Smooth muscle cell (in vitro differentiated cells): ENCODE results near the gene CMIP. TPM values are rescaled to one million over a fixed set of nuclear protein-coding genes. Genes with fewer than 3 reads are reported as not detected.

Source experiments
- DNase-seq: peaks from one replicate; lab custom pipeline; 2025; ENCODE audit not compliant: unreplicated experiment; lab: John Stamatoyannopoulos, UW
- H2AFZ ChIP-seq: fragments of 200-600 bp; sonication (generic); 2 replicates; pipeline ENCODE4 v1.6.0; 2016; ENCODE audit warnings: antibody characterized with exemption, low read depth, mild to moderate bottlenecking
- H3F3A ChIP-seq: fragments of 200-600 bp; sonication (generic); 2 replicates; pipeline ENCODE4 v1.6.0; 2017; ENCODE audit warnings: antibody characterized with exemption, low read depth
- H3K27ac ChIP-seq: fragments of 200-600 bp; sonication (generic); 2 replicates; pipeline ENCODE4 v1.5.1; 2016; ENCODE audit warnings: low read depth, mild to moderate bottlenecking
- H3K27me3 ChIP-seq: fragments of 200-600 bp; sonication (generic); 2 replicates; pipeline ENCODE4 v1.6.1; 2016; ENCODE audit warnings: low read depth, mild to moderate bottlenecking
- H3K36me3 ChIP-seq: fragments of 200-600 bp; sonication (generic); 2 replicates; pipeline ENCODE4 v1.5.1; 2016; ENCODE audit warnings: low read depth
- H3K4me1 ChIP-seq: fragments of 200-600 bp; sonication (generic); 2 replicates; pipeline ENCODE4 v1.5.1; 2016; ENCODE audit warnings: low read depth
- H3K4me2 ChIP-seq: fragments of 200-600 bp; sonication (generic); 2 replicates; pipeline ENCODE4 v1.6.0; 2016; ENCODE audit warnings: mild to moderate bottlenecking
- H3K4me3 ChIP-seq: fragments of 200-600 bp; sonication (generic); 2 replicates; pipeline ENCODE4 v1.5.1; 2016; ENCODE audit warnings: mild to moderate bottlenecking
- H3K79me2 ChIP-seq: fragments of 200-600 bp; sonication (generic); 2 replicates; pipeline ENCODE4 v1.6.0; 2016; ENCODE audit warnings: low read depth, mild to moderate bottlenecking
- H3K9ac ChIP-seq: fragments of 200-600 bp; sonication (generic); 2 replicates; pipeline ENCODE4 v1.6.0; 2016; ENCODE audit warnings: low read depth
- H3K9me3 ChIP-seq: fragments of 200-600 bp; sonication (generic); replicated peaks from 2 replicates; pipeline ENCODE4 v1.5.1; 2016; ENCODE audit warnings: low read depth
- H4K20me1 ChIP-seq: fragments of 200-600 bp; sonication (generic); 2 replicates; pipeline ENCODE4 v1.6.0; 2016; ENCODE audit warnings: low read depth
- CTCF ChIP-seq: fragments of 200-600 bp; sonication (generic); IDR thresholded peaks from 2 replicates; pipeline ENCODE4 v1.5.1; 2017; ENCODE audit warnings: borderline replicate concordance, mild to moderate bottlenecking, antibody characterized with exemption; ENCODE audit not compliant: insufficient read depth, poor library complexity, severe bottlenecking
- WGBS: methylation state at CpG from one replicate; pipeline ENCODE4 v1.1.7; 2016; ENCODE audit warnings: low lambda C conversion rate; 5-methylcytosine and 5-hydroxymethylcytosine counted together
- polyA plus RNA-seq: library from polyadenylated mRNA; unstranded; fragments of >200 nt; fragmentation: Nextera tagmentation; extraction: Ambion mirVana; gene quantifications from 2 replicates; pipeline ENCODE4 v1.2.1, GENCODE V29; 2016
- total RNA-seq: library from RNA; depleted of rRNA; stranded (reverse); fragments of >200 nt; gene quantifications from 2 replicates; pipeline ENCODE4 v1.2.3, GENCODE V29; 2014

CMIP gene
- total and polyA plus RNA-seq, 2 experiments from 2014 or later, result 2.5 to 44.5 TPM

- H3K27ac ChIP-seq, result peak overlapping the region; percentile 16
- peaks cover 80% of the 10 kb centered on the region for H3K79me2 ChIP-seq
- H3K9ac ChIP-seq, result no peak overlapping the region
- no peak for TF ChIP-seq CTCF
- H3K4me2 ChIP-seq, result no peak overlapping the region
- WGBS, result 85% methylated on average over 18 of the region's 18 CpGs
- peaks cover 98% of the 10 kb centered on the region for H4K20me1 ChIP-seq
- no peaks in the 10 kb centered on the region for H3K9me3 ChIP-seq
- H3K27me3 ChIP-seq, result no peaks in the 10 kb centered on the region
- H2AFZ ChIP-seq, result no peak overlapping the region
- H3F3A ChIP-seq, result peaks cover 6% of the 10 kb centered on the region
- no peaks in the 10 kb centered on the region for H3K36me3 ChIP-seq
- H3K4me1 ChIP-seq, result peaks cover 8% of the 10 kb centered on the region
- no peak for DNase-seq
- no peak overlapping the region for H3K4me3 ChIP-seq
Observed at GRCh38 chr16:81570151-81570846, 125.7 kb downstream of the CMIP start.

- H3K9me3 ChIP-seq, result no peaks in the 10 kb centered on the region
- peaks cover 8% of the 10 kb centered on the region for H3K4me1 ChIP-seq
- H3F3A ChIP-seq, result peaks cover 6% of the 10 kb centered on the region
- H3K79me2 ChIP-seq, result peaks cover 79% of the 10 kb centered on the region
- no peak overlapping the region for H3K27ac ChIP-seq
- H3K36me3 ChIP-seq, result no peaks in the 10 kb centered on the region
- H4K20me1 ChIP-seq, result peaks cover 98% of the 10 kb centered on the region
- no peak for TF ChIP-seq CTCF
- H3K4me2 ChIP-seq, result no peak overlapping the region
- H2AFZ ChIP-seq, result no peak overlapping the region
- no peak overlapping the region for H3K4me3 ChIP-seq
- no peaks in the 10 kb centered on the region for H3K27me3 ChIP-seq
- 88% methylated on average over 4 of the region's 4 CpGs for WGBS
- no peak overlapping the region for H3K9ac ChIP-seq
- DNase-seq, result no peak
Observed at GRCh38 chr16:81571175-81571574, 126.6 kb downstream of the CMIP start.

- Histone ChIP-seq H3K4me2 (no peak overlapping the region), H4K20me1 (peaks cover 96% of the 10 kb centered on the region), H3K9me3 (no peaks in the 10 kb centered on the region), H3K27ac (no peak overlapping the region), H3K27me3 (no peaks in the 10 kb centered on the region), H3K4me3 (no peak overlapping the region), H3K79me2 (peaks cover 79% of the 10 kb centered on the region), H3K4me1 (peaks cover 8% of the 10 kb centered on the region), H2AFZ (no peak overlapping the region), H3F3A (peaks cover 6% of the 10 kb centered on the region), H3K36me3 (no peaks in the 10 kb centered on the region), H3K9ac (no peak overlapping the region)
- WGBS, result 97% methylated on average over 24 of the region's 24 CpGs
- no peak for TF ChIP-seq CTCF
- DNase-seq, result no peak
Observed at GRCh38 chr16:81571592-81572385, 127.2 kb downstream of the CMIP start.
